Uterus (tissue), 4 donors: ENCODE measurements around the gene BMPR1B. TPM values are rescaled to one million over a fixed set of nuclear protein-coding genes. Genes with fewer than 3 reads are reported as not detected.

Experiments
- DNase-seq, 2 donors: peaks; one replicate each; pipeline ENCODE4 v3.0.0-alpha.2; 2019 to 2020
- H3K27ac ChIP-seq, 2 donors: fragments of 200-600 bp; sonication (generic); 1 replicate in 1 of 2; 2 replicates in 1 of 2; pipeline ENCODE4 v1.5.1; 2016 to 2018
- H3K27me3 ChIP-seq, 2 donors: fragments of 200-600 bp; sonication (generic); one replicate each; pipeline ENCODE4 v1.5.1; 2018 to 2019; ENCODE audit warnings: control low read depth in 1 of 2
- H3K36me3 ChIP-seq, 2 donors: fragments of 200-600 bp; sonication (generic); one replicate each; pipeline ENCODE4 v1.5.1; 2019; ENCODE audit warnings: control low read depth in 1 of 2
- H3K4me1 ChIP-seq, 2 donors: fragments of 200-600 bp; sonication (generic); one replicate each; pipeline ENCODE4 v1.5.1; 2018 to 2019; ENCODE audit warnings: control low read depth in 1 of 2
- H3K4me3 ChIP-seq, 2 donors: fragments of 200-600 bp; sonication (generic); 1 replicate in 1 of 2; 2 replicates in 1 of 2; pipeline ENCODE4 v1.5.1; 2018 to 2019; ENCODE audit warnings: mild to moderate bottlenecking in 1 of 2
- H3K9me3 ChIP-seq, 2 donors: fragments of 200-600 bp; sonication (generic); one replicate each; pipeline ENCODE4 v1.5.1; 2019; ENCODE audit warnings: control low read depth in 1 of 2
- POLR2A ChIP-seq, 2 donors: fragments of 450-650 bp; IDR thresholded peaks; one replicate each; pipeline ENCODE4 v1.6.1; 2016; ENCODE audit warnings: antibody characterized with exemption in 2 of 2, mild to moderate bottlenecking in 1 of 2, moderate library complexity in 1 of 2
- intact Hi-C: fragments of 100-400 bp; cut with DNase I; formaldehyde crosslinking; loops from one replicate; pipeline ENCODE4 v1.15.1; 2023; ENCODE audit warnings: low total_unique reads
- total RNA-seq, 4 donors: library from RNA; depleted of rRNA in 3 of 4; stranded (reverse); fragments of >200 nt in 3 of 4; gene quantifications; one replicate each; pipeline versions ENCODE4 v1.1.0 to v1.2.4, GENCODE V29; 2014 to 2023
- TF ChIP-seq, protein P1 (sequence below), 4 experiments: fragments of 200-600 bp in 2 of 4; fragments of 450-650 bp in 2 of 4; sonication (generic) in 2 of 4; IDR thresholded peaks; one replicate each; pipeline ENCODE4 v1.5.1; 2016 to 2019; ENCODE audit warnings: antibody characterized with exemption in 4 of 4, mild to moderate bottlenecking in 2 of 4, moderate library complexity in 1 of 4
- donor health status: DM: yes; HTN: yes; CAD: no.

BMPR1B gene
- total RNA-seq, 4 donors from 2014 or later, result under 0.01 to 13.6 (median 3.3) TPM

DNA sequence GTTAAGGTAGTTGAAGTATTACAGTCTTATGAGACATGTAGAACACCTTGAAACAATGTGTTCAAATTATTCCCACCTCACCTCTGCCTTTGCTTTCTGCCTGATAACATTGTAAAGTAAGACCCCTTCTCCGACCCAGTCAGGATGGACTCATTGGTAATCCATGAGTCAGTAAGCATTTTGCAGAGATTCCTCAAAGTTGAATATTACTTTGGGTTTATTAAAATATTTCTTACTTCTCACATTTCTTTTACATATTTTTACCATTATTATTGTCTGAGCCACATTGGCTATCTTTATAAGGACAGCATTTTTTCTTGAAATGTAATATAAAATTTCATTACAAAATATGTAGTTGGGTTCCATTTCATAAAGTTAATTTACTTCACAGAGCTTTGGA, 201.6 kb downstream of the BMPR1B start:
- TF ChIP-seq, protein P1, sequence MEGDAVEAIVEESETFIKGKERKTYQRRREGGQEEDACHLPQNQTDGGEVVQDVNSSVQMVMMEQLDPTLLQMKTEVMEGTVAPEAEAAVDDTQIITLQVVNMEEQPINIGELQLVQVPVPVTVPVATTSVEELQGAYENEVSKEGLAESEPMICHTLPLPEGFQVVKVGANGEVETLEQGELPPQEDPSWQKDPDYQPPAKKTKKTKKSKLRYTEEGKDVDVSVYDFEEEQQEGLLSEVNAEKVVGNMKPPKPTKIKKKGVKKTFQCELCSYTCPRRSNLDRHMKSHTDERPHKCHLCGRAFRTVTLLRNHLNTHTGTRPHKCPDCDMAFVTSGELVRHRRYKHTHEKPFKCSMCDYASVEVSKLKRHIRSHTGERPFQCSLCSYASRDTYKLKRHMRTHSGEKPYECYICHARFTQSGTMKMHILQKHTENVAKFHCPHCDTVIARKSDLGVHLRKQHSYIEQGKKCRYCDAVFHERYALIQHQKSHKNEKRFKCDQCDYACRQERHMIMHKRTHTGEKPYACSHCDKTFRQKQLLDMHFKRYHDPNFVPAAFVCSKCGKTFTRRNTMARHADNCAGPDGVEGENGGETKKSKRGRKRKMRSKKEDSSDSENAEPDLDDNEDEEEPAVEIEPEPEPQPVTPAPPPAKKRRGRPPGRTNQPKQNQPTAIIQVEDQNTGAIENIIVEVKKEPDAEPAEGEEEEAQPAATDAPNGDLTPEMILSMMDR (IDR thresholded peaks at IDR 0.05), result no peak
- TF ChIP-seq POLR2A (IDR thresholded peaks at IDR 0.05), result no peak
- Histone ChIP-seq H3K9me3 (no peaks in the 10 kb centered on the region), H3K27me3 (no peaks in the 10 kb centered on the region), H3K4me3 (no peak overlapping the region), H3K27ac (no peak overlapping the region), H3K36me3 (no peaks in the 10 kb centered on the region), H3K4me1 (no peaks in the 10 kb centered on the region)
- intact Hi-C loops, result no loop called here
- DNase-seq, result no peak

DNA sequence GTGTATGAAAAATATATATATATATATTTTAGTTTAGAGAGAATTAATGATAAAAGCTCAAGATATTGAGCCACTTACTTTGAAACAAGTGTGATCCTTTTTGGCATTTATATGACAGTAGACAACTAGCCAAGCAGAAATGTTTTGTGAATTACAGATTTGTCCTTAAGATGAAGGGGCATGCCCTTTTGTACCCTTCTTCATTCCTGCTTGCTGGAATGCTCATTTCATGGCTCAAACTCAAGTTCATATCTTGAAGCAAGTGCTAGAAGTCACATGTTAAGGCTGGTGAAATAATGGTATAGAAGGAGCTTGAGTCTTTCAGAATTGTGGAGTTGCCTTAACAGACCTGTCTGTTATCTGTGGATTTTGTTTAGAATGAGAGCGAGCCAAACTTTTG, 203.0 kb downstream of the BMPR1B start:
- H3K36me3 ChIP-seq, result no peaks in the 10 kb centered on the region
- no peaks in the 10 kb centered on the region for H3K9me3 ChIP-seq
- H3K4me3 ChIP-seq, result no peak overlapping the region
- H3K27me3 ChIP-seq, result no peaks in the 10 kb centered on the region
- intact Hi-C loops, result no loop called here
- no peak overlapping the region for H3K27ac ChIP-seq
- no peak for DNase-seq
- TF ChIP-seq, protein P1 (IDR thresholded peaks at IDR 0.05), result no peak
- TF ChIP-seq POLR2A (IDR thresholded peaks at IDR 0.05), result no peak
- no peaks in the 10 kb centered on the region for H3K4me1 ChIP-seq

DNA sequence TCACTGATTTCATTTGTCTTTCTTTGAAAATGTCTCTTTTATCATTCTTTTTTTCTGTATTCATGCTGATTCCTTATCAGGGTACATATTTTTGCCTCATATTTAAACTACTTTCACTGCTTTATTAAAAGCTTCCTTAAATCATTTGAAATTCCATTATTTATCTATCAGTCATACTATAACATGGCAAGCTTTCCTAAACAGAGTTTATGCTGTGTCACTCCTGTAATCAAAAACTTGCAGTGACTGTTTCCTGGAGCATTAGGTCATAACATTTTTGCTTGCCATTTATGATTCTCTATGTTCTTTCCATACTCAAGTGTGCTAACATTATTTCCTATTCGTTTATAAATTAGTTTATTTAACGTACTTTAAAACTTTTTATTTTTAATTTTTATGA, 203.7 kb downstream of the BMPR1B start:
- H3K4me1 ChIP-seq, result no peaks in the 10 kb centered on the region
- no peak overlapping the region for H3K27ac ChIP-seq
- no peak for DNase-seq
- no peaks in the 10 kb centered on the region for H3K27me3 ChIP-seq
- no peaks in the 10 kb centered on the region for H3K9me3 ChIP-seq
- TF ChIP-seq, protein P1 (IDR thresholded peaks at IDR 0.05), result no peak
- TF ChIP-seq POLR2A (IDR thresholded peaks at IDR 0.05), result no peak
- no peaks in the 10 kb centered on the region for H3K36me3 ChIP-seq
- H3K4me3 ChIP-seq, result no peak overlapping the region
- intact Hi-C loops, result no loop called here

DNA sequence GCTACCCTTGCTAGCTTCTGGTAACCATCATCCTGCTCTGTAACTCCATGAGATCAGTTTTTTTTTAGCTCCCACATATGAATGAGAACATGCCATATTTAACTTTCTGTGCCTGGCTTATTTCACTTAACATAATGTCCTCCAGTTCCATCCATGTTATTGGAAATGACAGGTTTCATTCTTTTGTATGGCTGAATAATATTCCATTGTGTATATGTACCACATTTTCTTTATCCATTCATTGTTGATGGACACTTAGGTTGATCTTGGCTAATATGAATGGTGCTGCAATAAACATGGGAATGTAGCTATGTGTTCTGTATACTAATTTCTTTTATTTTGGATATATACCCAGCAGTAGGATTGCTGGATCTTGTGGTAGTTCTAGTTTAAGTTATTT, 204.7 kb downstream of the BMPR1B start:
- H3K9me3 ChIP-seq, result no peaks in the 10 kb centered on the region
- no peaks in the 10 kb centered on the region for H3K36me3 ChIP-seq
- H3K27ac ChIP-seq, result no peak overlapping the region
- TF ChIP-seq, protein P1 (IDR thresholded peaks at IDR 0.05), result no peak
- no peak for TF ChIP-seq POLR2A (IDR thresholded peaks at IDR 0.05)
- no peaks in the 10 kb centered on the region for H3K4me1 ChIP-seq
- DNase-seq, result no peak
- no peaks in the 10 kb centered on the region for H3K27me3 ChIP-seq
- no peak overlapping the region for H3K4me3 ChIP-seq
- intact Hi-C loops, result no loop called here

DNA sequence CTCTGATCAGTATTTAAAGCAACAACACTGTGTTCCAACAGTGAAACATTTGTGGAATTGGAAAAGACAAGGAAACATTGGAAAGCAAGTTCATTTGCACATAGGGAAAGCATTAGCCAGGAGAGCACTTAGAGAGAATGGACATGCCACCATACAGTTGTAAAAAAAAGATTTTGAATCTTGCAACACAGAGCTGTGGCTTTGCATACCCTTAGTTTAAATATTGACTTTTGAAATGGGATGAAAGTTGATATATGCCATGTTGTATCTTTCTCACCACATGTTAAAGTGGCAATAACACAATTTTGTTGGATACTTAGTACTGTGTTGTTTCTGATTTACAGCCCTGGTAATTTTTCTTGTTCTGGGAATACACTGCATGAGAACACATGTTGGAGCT, 208.1 kb downstream of the BMPR1B start:
- Histone ChIP-seq H3K27ac (no peak overlapping the region), H3K36me3 (no peaks in the 10 kb centered on the region), H3K27me3 (no peaks in the 10 kb centered on the region), H3K4me3 (no peak overlapping the region), H3K4me1 (no peaks in the 10 kb centered on the region), H3K9me3 (no peaks in the 10 kb centered on the region)
- no peak for DNase-seq
- intact Hi-C loops, result no loop called here
- TF ChIP-seq, protein P1 (IDR thresholded peaks at IDR 0.05), result no peak
- no peak for TF ChIP-seq POLR2A (IDR thresholded peaks at IDR 0.05)
